ENCODE data around the gene TEPSIN. TPM values are rescaled to one million over a fixed set of nuclear protein-coding genes. Genes with fewer than 3 reads are reported as not detected.

The TEPSIN gene
- total RNA-seq, 1 experiment from 2014 or later, result 38.8 TPM

GRCh38 chr17:81195941-81196495 is 42.8 kb downstream of the TEPSIN start:
- Histone ChIP-seq H3K14ac (ENCODE audit: insufficient read depth, low read length) (no peak overlapping the region), H3K79me2 (ENCODE audit: insufficient read depth, low read length) (no peaks in the 10 kb centered on the region), H3T11ph (ENCODE audit: low read length) (no peak overlapping the region), H3K4ac (ENCODE audit: low read depth, low read length) (no peak overlapping the region), H3K9ac (ENCODE audit: extremely low read depth, insufficient read length, low read length) (no peak overlapping the region), H3K27ac (ENCODE audit: insufficient read length, low read depth, low read length) (no peak overlapping the region), H3K18ac (ENCODE audit: insufficient read length, low read depth, low read length) (no peak overlapping the region), H3K56ac (ENCODE audit: insufficient read length, low read depth, low read length) (no peak overlapping the region), H4K91ac (ENCODE audit: insufficient read length, low read depth, low read length) (no peak overlapping the region), H4K8ac (replicated peaks; ENCODE audit: insufficient read length, low read depth, low read length) (no peak overlapping the region), H3K23me2 (ENCODE audit: insufficient read length, low read depth, low read length, poor library complexity, severe bottlenecking) (no peaks in the 10 kb centered on the region), H2BK5ac (ENCODE audit: insufficient read length, low read length) (no peak overlapping the region), H3K4me2 (ENCODE audit: insufficient read depth, insufficient read length, low read length) (no peak overlapping the region), H2AK5ac (ENCODE audit: insufficient read length, low read length) (no peak overlapping the region), H3K23ac (ENCODE audit: insufficient read length, low read depth, low read length) (no peak overlapping the region), H2BK12ac (ENCODE audit: insufficient read length, low read depth, low read length) (no peak overlapping the region), H3K4me1 (ENCODE audit: insufficient read depth, low read length) (no peaks in the 10 kb centered on the region), H3K27me3 (ENCODE audit: insufficient read depth, low read length) (no peaks in the 10 kb centered on the region), H4K20me1 (ENCODE audit: control insufficient read depth, insufficient read depth, insufficient read length) (no peaks in the 10 kb centered on the region), H2BK15ac (ENCODE audit: low read depth, low read length) (no peak overlapping the region), H2AFZ (ENCODE audit: low read length) (no peak overlapping the region), H2BK20ac (ENCODE audit: low read depth, low read length, poor library complexity, severe bottlenecking) (no peak overlapping the region), H3K79me1 (ENCODE audit: insufficient read depth, low read depth, low read length, poor library complexity, severe bottlenecking) (no peaks in the 10 kb centered on the region), H3K9me3 (ENCODE audit: control insufficient read depth, low read depth, low read length) (no peaks in the 10 kb centered on the region), H4K5ac (ENCODE audit: insufficient read length, low read depth, low read length) (no peak overlapping the region), H2BK120ac (ENCODE audit: low read depth, low read length, poor library complexity, severe bottlenecking) (no peak overlapping the region)
- Mint-ChIP-seq H3K27me3 (ENCODE audit: low read depth) (no peaks in the 10 kb centered on the region), H3K9me3 (no peaks in the 10 kb centered on the region), H3K36me3 (ENCODE audit: insufficient read depth in 1 of 3, low read depth in 3 of 3) (peaks cover 0 to 14% (median 8%) of the 10 kb centered on the region in 3 experiments; a peak in 4 of 7 replicates), H3K27ac (no peak overlapping the region), H3K4me1 (no peaks in the 10 kb centered on the region), H3K4me3 (no peak overlapping the region)
- DNase-seq, result no peak
- no CpG with 5 or more reads among the region's 14 CpGs for WGBS (ENCODE audit: extremely low coverage, insufficient read length, low lambda C conversion rate)
- no peak for TF ChIP-seq CTCF (conservative IDR thresholded peaks at IDR 0.05)
